Neural crest cell (in vitro differentiated cells): ENCODE results near the gene ZNF792. TPM values are rescaled to one million over a fixed set of nuclear protein-coding genes. Genes with fewer than 3 reads are reported as not detected.

Experiments
- DNase-seq: peaks from one replicate; pipeline ENCODE4 v3.0.0; 2021; ENCODE audit warnings: low read depth, mixed read lengths, low spot score
- H3K27ac Mint-ChIP-seq: one replicate; pipeline ENCODE4 v1.8.0; 2021; ENCODE audit warnings: mild to moderate bottlenecking, mixed read lengths; ENCODE audit not compliant: unreplicated experiment
- H3K27me3 Mint-ChIP-seq: 2 replicates; pipeline ENCODE4 v1.8.0; 2021; ENCODE audit warnings: low read depth, mild to moderate bottlenecking, mixed read lengths
- H3K36me3 Mint-ChIP-seq: 2 replicates; pipeline ENCODE4 v1.8.0; 2021; ENCODE audit warnings: low read depth, mild to moderate bottlenecking, mixed read lengths
- H3K4me1 Mint-ChIP-seq: 2 replicates; pipeline ENCODE4 v1.8.0; 2021; ENCODE audit warnings: mixed read lengths
- H3K4me3 Mint-ChIP-seq: one replicate; pipeline ENCODE4 v1.8.0; 2021; ENCODE audit warnings: mild to moderate bottlenecking, mixed read lengths
- H3K9me3 Mint-ChIP-seq: 2 replicates; pipeline ENCODE4 v1.8.0; 2021; ENCODE audit warnings: mixed read lengths
- CTCF ChIP-seq: fragments of 200-600 bp; sonication (generic); conservative IDR thresholded peaks from 2 replicates; pipeline ENCODE4 v1.5.0; 2021; ENCODE audit warnings: antibody characterized with exemption, mild to moderate bottlenecking
- total RNA-seq: library from RNA; stranded (reverse); gene quantifications from 2 replicates; pipeline ENCODE4 v1.2.1, GENCODE V29; 2021

The ZNF792 gene
- total RNA-seq, 1 donor from 2014 or later, result 7.5 TPM

GRCh38 chr19:35005256-35005977 lies 41.4 kb upstream of the ZNF792 start:
- no peaks in the 10 kb centered on the region for H3K27me3 Mint-ChIP-seq
- DNase-seq, result no peak
- H3K36me3 Mint-ChIP-seq, result peaks cover 5% of the 10 kb centered on the region
- H3K9me3 Mint-ChIP-seq, result no peaks in the 10 kb centered on the region
- no peak overlapping the region for H3K27ac Mint-ChIP-seq
- TF ChIP-seq CTCF, result no peak
- peaks cover 33% of the 10 kb centered on the region for H3K4me1 Mint-ChIP-seq
- peak overlapping the region; percentile 15 for H3K4me3 Mint-ChIP-seq

GRCh38 chr19:35004517-35005255 lies 40.7 kb upstream of the ZNF792 start:
- no peak for TF ChIP-seq CTCF
- H3K4me1 Mint-ChIP-seq, result peaks cover 33% of the 10 kb centered on the region
- no peaks in the 10 kb centered on the region for H3K9me3 Mint-ChIP-seq
- H3K27ac Mint-ChIP-seq, result no peak overlapping the region
- H3K36me3 Mint-ChIP-seq, result peaks cover 4% of the 10 kb centered on the region
- DNase-seq, result no peak
- peak overlapping the region; percentile 61 for H3K4me3 Mint-ChIP-seq
- H3K27me3 Mint-ChIP-seq, result no peaks in the 10 kb centered on the region

- peaks cover 4% of the 10 kb centered on the region for H3K36me3 Mint-ChIP-seq
- H3K27me3 Mint-ChIP-seq, result no peaks in the 10 kb centered on the region
- no peak for DNase-seq
- no peak for TF ChIP-seq CTCF
- H3K4me1 Mint-ChIP-seq, result peaks cover 50% of the 10 kb centered on the region
- H3K9me3 Mint-ChIP-seq, result no peaks in the 10 kb centered on the region
- peak overlapping the region; percentile 90 for H3K4me3 Mint-ChIP-seq
- H3K27ac Mint-ChIP-seq, result no peak overlapping the region
Observed at GRCh38 chr19:35002037-35002535, 38.1 kb upstream of the ZNF792 start.

GRCh38 chr19:35000647-35001501 lies 36.8 kb upstream of the ZNF792 start:
- no peaks in the 10 kb centered on the region for H3K36me3 Mint-ChIP-seq
- H3K4me1 Mint-ChIP-seq, result peaks cover 52% of the 10 kb centered on the region
- H3K4me3 Mint-ChIP-seq, result peak overlapping the region; percentile 90
- no peaks in the 10 kb centered on the region for H3K9me3 Mint-ChIP-seq
- H3K27me3 Mint-ChIP-seq, result no peaks in the 10 kb centered on the region
- DNase-seq, result no peak
- H3K27ac Mint-ChIP-seq, result peak overlapping the region; percentile 81
- TF ChIP-seq CTCF, result no peak

DNA sequence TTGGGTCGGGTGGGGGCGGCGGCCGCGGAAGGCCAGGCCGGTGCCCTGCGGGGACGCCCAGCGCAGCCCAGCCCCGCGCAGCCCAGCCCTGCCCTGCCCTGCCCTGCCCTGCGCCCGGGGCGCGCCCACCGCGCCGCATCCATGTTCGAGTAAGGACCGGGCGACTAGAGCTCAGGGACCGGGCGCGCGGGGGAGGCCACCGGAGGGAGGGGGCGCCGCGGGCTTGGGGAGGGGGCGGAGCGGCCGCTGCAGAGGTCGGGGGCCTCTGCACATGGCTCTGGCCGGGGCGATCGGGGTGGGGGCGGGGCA lies 36.3 kb upstream of the ZNF792 start:
- no peak overlapping the region for H3K27ac Mint-ChIP-seq
- H3K36me3 Mint-ChIP-seq, result no peaks in the 10 kb centered on the region
- H3K4me1 Mint-ChIP-seq, result peaks cover 52% of the 10 kb centered on the region
- no peak for DNase-seq
- H3K27me3 Mint-ChIP-seq, result no peaks in the 10 kb centered on the region
- H3K4me3 Mint-ChIP-seq, result no peak overlapping the region
- no peaks in the 10 kb centered on the region for H3K9me3 Mint-ChIP-seq
- TF ChIP-seq CTCF, result no peak
